Parathyroid adenoma (tissue), 2 donors: ENCODE data around the gene SMC6.

Experiments used
- H2AFZ ChIP-seq: fragments of 300-600 bp; sonication (generic); one replicate; pipeline ENCODE4 v1.7.0; 2017; ENCODE audit warnings: antibody characterized with exemption, mild to moderate bottlenecking
- H3K27ac ChIP-seq: fragments of 300-600 bp; sonication (generic); one replicate; pipeline ENCODE4 v1.7.0; 2017
- H3K27me3 ChIP-seq: fragments of 300-600 bp; sonication (generic); one replicate; pipeline ENCODE4 v1.7.0; 2017; ENCODE audit warnings: low read length; ENCODE audit not compliant: control insufficient read depth, insufficient read depth
- H3K36me3 ChIP-seq: fragments of 300-600 bp; sonication (generic); one replicate; pipeline ENCODE4 v1.7.0; 2017; ENCODE audit warnings: low read length; ENCODE audit not compliant: control insufficient read depth, insufficient read depth
- H3K4me1 ChIP-seq: fragments of 300-600 bp; sonication (generic); one replicate; pipeline ENCODE4 v1.7.0; 2017; ENCODE audit warnings: control low read depth
- H3K4me2 ChIP-seq: fragments of 300-600 bp; sonication (generic); one replicate; pipeline ENCODE4 v1.7.0; 2017; ENCODE audit warnings: low read length
- H3K4me3 ChIP-seq: fragments of 300-600 bp; sonication (generic); one replicate; pipeline ENCODE4 v1.7.0; 2017; ENCODE audit warnings: low read depth, low read length
- H3K79me2 ChIP-seq: fragments of 300-600 bp; sonication (generic); one replicate; pipeline ENCODE4 v1.7.0; 2017; ENCODE audit warnings: control low read depth
- H3K9ac ChIP-seq: fragments of 300-600 bp; sonication (generic); one replicate; pipeline ENCODE4 v1.7.0; 2017; ENCODE audit warnings: mild to moderate bottlenecking
- H3K9me3 ChIP-seq: fragments of 300-600 bp; sonication (generic); one replicate; pipeline ENCODE4 v1.7.0; 2017; ENCODE audit warnings: low read length; ENCODE audit not compliant: control insufficient read depth
- TF ChIP-seq, protein P1 (sequence below): fragments of 300-600 bp; sonication (generic); IDR thresholded peaks from one replicate; pipeline ENCODE4 v1.7.0; 2017; ENCODE audit warnings: antibody characterized with exemption, mild to moderate bottlenecking
- donor health status: primary hyperparathyroidism.

Gene SMC6

GRCh38 chr2:17661460-17661859, 92.2 kb downstream of the SMC6 start:
- Histone ChIP-seq H3K36me3 (peaks cover 6% of the 10 kb centered on the region), H3K4me2 (no peak overlapping the region), H3K9ac (no peak overlapping the region), H3K27ac (no peak overlapping the region), H3K4me1 (no peaks in the 10 kb centered on the region), H3K79me2 (no peaks in the 10 kb centered on the region), H3K4me3 (no peak overlapping the region), H3K9me3 (no peaks in the 10 kb centered on the region), H3K27me3 (no peaks in the 10 kb centered on the region), H2AFZ (no peak overlapping the region)
- TF ChIP-seq, protein P1, sequence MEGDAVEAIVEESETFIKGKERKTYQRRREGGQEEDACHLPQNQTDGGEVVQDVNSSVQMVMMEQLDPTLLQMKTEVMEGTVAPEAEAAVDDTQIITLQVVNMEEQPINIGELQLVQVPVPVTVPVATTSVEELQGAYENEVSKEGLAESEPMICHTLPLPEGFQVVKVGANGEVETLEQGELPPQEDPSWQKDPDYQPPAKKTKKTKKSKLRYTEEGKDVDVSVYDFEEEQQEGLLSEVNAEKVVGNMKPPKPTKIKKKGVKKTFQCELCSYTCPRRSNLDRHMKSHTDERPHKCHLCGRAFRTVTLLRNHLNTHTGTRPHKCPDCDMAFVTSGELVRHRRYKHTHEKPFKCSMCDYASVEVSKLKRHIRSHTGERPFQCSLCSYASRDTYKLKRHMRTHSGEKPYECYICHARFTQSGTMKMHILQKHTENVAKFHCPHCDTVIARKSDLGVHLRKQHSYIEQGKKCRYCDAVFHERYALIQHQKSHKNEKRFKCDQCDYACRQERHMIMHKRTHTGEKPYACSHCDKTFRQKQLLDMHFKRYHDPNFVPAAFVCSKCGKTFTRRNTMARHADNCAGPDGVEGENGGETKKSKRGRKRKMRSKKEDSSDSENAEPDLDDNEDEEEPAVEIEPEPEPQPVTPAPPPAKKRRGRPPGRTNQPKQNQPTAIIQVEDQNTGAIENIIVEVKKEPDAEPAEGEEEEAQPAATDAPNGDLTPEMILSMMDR: no peak

- H3K4me2 ChIP-seq: no peak overlapping the region
- TF ChIP-seq, protein P1: no peak
- H3K9me3 ChIP-seq: no peaks in the 10 kb centered on the region
- no peaks in the 10 kb centered on the region for H3K27me3 ChIP-seq
- no peak overlapping the region for H3K9ac ChIP-seq
- no peak overlapping the region for H2AFZ ChIP-seq
- H3K79me2 ChIP-seq: no peaks in the 10 kb centered on the region
- no peak overlapping the region for H3K4me3 ChIP-seq
- peaks cover 4% of the 10 kb centered on the region for H3K36me3 ChIP-seq
- no peaks in the 10 kb centered on the region for H3K4me1 ChIP-seq
- H3K27ac ChIP-seq: no peak overlapping the region
Measured at GRCh38 chr2:17660219-17660618, 93.4 kb downstream of the SMC6 start.

- Histone ChIP-seq H3K9me3 (no peaks in the 10 kb centered on the region), H2AFZ (no peak overlapping the region), H3K4me1 (no peaks in the 10 kb centered on the region), H3K4me2 (no peak overlapping the region), H3K27me3 (no peaks in the 10 kb centered on the region), H3K79me2 (no peaks in the 10 kb centered on the region), H3K4me3 (no peak overlapping the region), H3K36me3 (no peaks in the 10 kb centered on the region), H3K27ac (no peak overlapping the region), H3K9ac (no peak overlapping the region)
- TF ChIP-seq, protein P1: no peak
Measured at GRCh38 chr2:17658251-17658843, 95.3 kb downstream of the SMC6 start.

- H3K9me3 ChIP-seq: no peaks in the 10 kb centered on the region
- no peak overlapping the region for H3K4me2 ChIP-seq
- H3K9ac ChIP-seq: no peak overlapping the region
- no peaks in the 10 kb centered on the region for H3K36me3 ChIP-seq
- TF ChIP-seq, protein P1: no peak
- H3K27me3 ChIP-seq: no peaks in the 10 kb centered on the region
- H3K4me3 ChIP-seq: no peak overlapping the region
- H3K27ac ChIP-seq: no peak overlapping the region
- no peaks in the 10 kb centered on the region for H3K79me2 ChIP-seq
- no peaks in the 10 kb centered on the region for H3K4me1 ChIP-seq
- H2AFZ ChIP-seq: no peak overlapping the region
Measured at GRCh38 chr2:17657759-17658158, 95.9 kb downstream of the SMC6 start.

GRCh38 chr2:17652681-17653394, 100.8 kb downstream of the SMC6 start:
- H3K79me2 ChIP-seq: no peaks in the 10 kb centered on the region
- H2AFZ ChIP-seq: no peak overlapping the region
- no peaks in the 10 kb centered on the region for H3K27me3 ChIP-seq
- H3K9me3 ChIP-seq: no peaks in the 10 kb centered on the region
- no peaks in the 10 kb centered on the region for H3K4me1 ChIP-seq
- no peak overlapping the region for H3K9ac ChIP-seq
- no peak overlapping the region for H3K27ac ChIP-seq
- TF ChIP-seq, protein P1: no peak
- no peak overlapping the region for H3K4me3 ChIP-seq
- no peaks in the 10 kb centered on the region for H3K36me3 ChIP-seq
- no peak overlapping the region for H3K4me2 ChIP-seq
